ENCODE measurements around the gene IPCEF1. TPM values are rescaled to one million over a fixed set of nuclear protein-coding genes. Genes with fewer than 3 reads are reported as not detected.

IPCEF1 gene
- total and polyA plus RNA-seq, 2 donors (not counting 1 experiment from before 2014, with no cell fraction given), result 0.03 to 0.33 TPM

- DNase-seq (ENCODE audit: low read depth in 2 of 2), result no peak
- Histone ChIP-seq H3K9me3 (ENCODE audit: control insufficient read depth, insufficient read depth, low read depth, low read length) (no peaks in the 10 kb centered on the region), H3K36me3 (ENCODE audit: control insufficient read depth, insufficient read depth, low read length) (no peaks in the 10 kb centered on the region), H3K27ac (ENCODE audit: insufficient read depth, low read length) (no peak overlapping the region), H3K4me2 (ENCODE audit: extremely low read depth, insufficient read depth, low read length) (no peak overlapping the region), H3K4me3 (replicated peaks in 1 of 4; ENCODE audit: control extremely low read depth in 1 of 4, insufficient read depth in 1 of 4, low read depth in 3 of 4, low read length in 4 of 4) (no peak overlapping the region), H3K27me3 (ENCODE audit: control insufficient read depth, insufficient read depth, low read length) (no peaks in the 10 kb centered on the region), H3K9ac (ENCODE audit: insufficient read depth, low read length) (no peak overlapping the region), H3K79me2 (ENCODE audit: control insufficient read depth, insufficient read depth, low read length) (no peaks in the 10 kb centered on the region), H4K20me1 (ENCODE audit: control insufficient read depth, extremely low read depth, insufficient read depth, low read length) (no peaks in the 10 kb centered on the region), H3K4me1 (ENCODE audit: control insufficient read depth, extremely low read depth, insufficient read depth, low read length) (no peaks in the 10 kb centered on the region), H2AFZ (ENCODE audit: low read length) (no peak overlapping the region)
- no peak for TF ChIP-seq EZH2 (IDR thresholded peaks at IDR 0.05; ENCODE audit: low read length, missing control alignments)
Observed at GRCh38 chr6:154267508-154268106, 89.0 kb downstream of the IPCEF1 start.

- Histone ChIP-seq H3K9ac (ENCODE audit: insufficient read depth, low read length) (no peak overlapping the region), H3K79me2 (ENCODE audit: control insufficient read depth, insufficient read depth, low read length) (no peaks in the 10 kb centered on the region), H3K4me2 (ENCODE audit: extremely low read depth, insufficient read depth, low read length) (no peak overlapping the region), H3K27me3 (ENCODE audit: control insufficient read depth, insufficient read depth, low read length) (no peaks in the 10 kb centered on the region), H3K27ac (ENCODE audit: insufficient read depth, low read length) (no peak overlapping the region), H4K20me1 (ENCODE audit: control insufficient read depth, extremely low read depth, insufficient read depth, low read length) (no peaks in the 10 kb centered on the region), H3K4me1 (ENCODE audit: control insufficient read depth, extremely low read depth, insufficient read depth, low read length) (no peaks in the 10 kb centered on the region), H3K36me3 (ENCODE audit: control insufficient read depth, insufficient read depth, low read length) (no peaks in the 10 kb centered on the region), H3K9me3 (ENCODE audit: control insufficient read depth, insufficient read depth, low read depth, low read length) (no peaks in the 10 kb centered on the region), H2AFZ (ENCODE audit: low read length) (no peak overlapping the region), H3K4me3 (replicated peaks in 1 of 4; ENCODE audit: control extremely low read depth in 1 of 4, insufficient read depth in 1 of 4, low read depth in 3 of 4, low read length in 4 of 4) (no peak overlapping the region)
- TF ChIP-seq EZH2 (IDR thresholded peaks at IDR 0.05; ENCODE audit: low read length, missing control alignments), result no peak
- TF ChIP-seq CTCF (conservative IDR thresholded peaks at IDR 0.05 in 1 of 2, IDR thresholded peaks at IDR 0.05 in 1 of 2; ENCODE audit: low read depth in 1 of 2, low read length in 2 of 2), result no peak
- DNase-seq (ENCODE audit: low read depth in 2 of 2), result no peak
Observed at GRCh38 chr6:154266560-154267099, 90.0 kb downstream of the IPCEF1 start.

GRCh38 chr6:154261688-154262397, 94.8 kb downstream of the IPCEF1 start:
- no peak overlapping the region for H3K4me3 ChIP-seq (replicated peaks in 1 of 4; ENCODE audit: control extremely low read depth in 1 of 4, insufficient read depth in 1 of 4, low read depth in 3 of 4, low read length in 4 of 4)
- H3K36me3 ChIP-seq (ENCODE audit: control insufficient read depth, insufficient read depth, low read length), result no peaks in the 10 kb centered on the region
- H4K20me1 ChIP-seq (ENCODE audit: control insufficient read depth, extremely low read depth, insufficient read depth, low read length), result no peaks in the 10 kb centered on the region
- no peak overlapping the region for H2AFZ ChIP-seq (ENCODE audit: low read length)
- H3K27me3 ChIP-seq (ENCODE audit: control insufficient read depth, insufficient read depth, low read length), result no peaks in the 10 kb centered on the region
- no peak for DNase-seq (ENCODE audit: low read depth in 2 of 2)
- no peak for TF ChIP-seq EZH2 (IDR thresholded peaks at IDR 0.05; ENCODE audit: low read length, missing control alignments)
- no peak for TF ChIP-seq CTCF (conservative IDR thresholded peaks at IDR 0.05 in 1 of 2, IDR thresholded peaks at IDR 0.05 in 1 of 2; ENCODE audit: low read depth in 1 of 2, low read length in 2 of 2)
- H3K9me3 ChIP-seq (ENCODE audit: control insufficient read depth, insufficient read depth, low read depth, low read length), result no peaks in the 10 kb centered on the region
- H3K4me1 ChIP-seq (ENCODE audit: control insufficient read depth, extremely low read depth, insufficient read depth, low read length), result no peaks in the 10 kb centered on the region
- no peak overlapping the region for H3K4me2 ChIP-seq (ENCODE audit: extremely low read depth, insufficient read depth, low read length)
- no peak overlapping the region for H3K27ac ChIP-seq (ENCODE audit: insufficient read depth, low read length)
- H3K79me2 ChIP-seq (ENCODE audit: control insufficient read depth, insufficient read depth, low read length), result no peaks in the 10 kb centered on the region
- no peak overlapping the region for H3K9ac ChIP-seq (ENCODE audit: insufficient read depth, low read length)

Data from fibroblast of lung (primary cell).